ENCODE data around the gene TBC1D3H.
"Not testable (repeated sequence)": the region's sequence is repeated elsewhere in the genome, so short reads cannot be mapped to it uniquely, and the experiment has no call there.

The TBC1D3H gene

GRCh38 chr17:36388385-36389245 lies at the start of gene TBC1D3H:
Gene TBC1D3H (minus strand): TSS chr17:36388435. CDS start chr17:36386895, 1,540 bp downstream.
- not testable (repeated sequence) for DNase-seq (ENCODE audit: low read depth in 2 of 2)

DNA sequence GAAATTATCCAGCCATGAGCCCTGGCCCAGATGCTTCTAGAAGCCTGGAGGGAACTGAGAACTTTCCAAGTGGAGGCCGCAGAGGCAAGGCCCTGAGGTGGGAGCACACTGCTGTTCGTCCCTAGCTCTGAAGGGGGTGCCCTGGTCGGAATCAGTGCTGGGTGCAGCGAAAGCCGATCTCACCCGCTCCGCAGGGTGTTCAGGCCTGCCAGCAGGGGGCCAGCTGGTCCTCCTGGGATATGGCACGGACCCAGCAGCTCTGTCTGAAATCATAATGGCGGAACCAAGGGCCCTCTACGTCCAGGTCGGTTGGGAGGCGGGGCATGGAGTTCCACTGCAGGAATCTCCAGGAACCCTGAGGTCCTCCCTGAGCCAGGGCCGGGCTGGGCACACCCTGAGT lies 40.7 kb upstream of the TBC1D3H start:
- DNase-seq (ENCODE audit: low read depth in 2 of 2), result not testable (repeated sequence)

- not testable (repeated sequence) for DNase-seq (ENCODE audit: low read depth in 2 of 2)
Observed at GRCh38 chr17:36415180-36415941, 27.1 kb upstream of the TBC1D3H start.

GRCh38 chr17:36390943-36391645 lies 2.9 kb upstream of the TBC1D3H start:
- DNase-seq (ENCODE audit: low read depth in 2 of 2), result not testable (repeated sequence)

DNA sequence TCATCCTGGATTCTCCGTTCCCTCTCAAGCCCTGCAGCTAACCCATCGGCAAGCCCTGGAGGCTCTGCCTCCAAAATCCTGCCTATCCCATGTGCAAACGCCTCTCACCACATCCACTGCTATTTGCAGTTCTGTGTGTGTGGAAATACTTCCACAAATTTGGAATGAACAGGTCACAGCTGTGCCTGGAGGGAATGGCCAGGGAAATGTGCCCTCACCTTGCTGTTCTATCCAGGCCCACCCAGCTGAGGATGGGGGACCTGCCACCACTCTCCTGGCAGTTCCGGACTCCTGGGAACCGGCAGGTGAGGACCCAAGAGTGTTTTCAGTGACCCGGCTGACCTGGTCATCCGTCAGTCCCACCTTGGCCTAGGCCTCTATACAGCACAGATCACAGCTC lies 12.3 kb downstream of the TBC1D3H start:
- not testable (repeated sequence) for DNase-seq (ENCODE audit: low read depth in 2 of 2)

GRCh38 chr17:36362496-36362895 lies 25.7 kb downstream of the TBC1D3H start:
- DNase-seq (ENCODE audit: low read depth in 2 of 2), result not testable (repeated sequence)

All from stimulated activated CD4-positive, alpha-beta T cell treated with anti-CD3 and anti-CD28 coated beads, Interleukin-15, amount 100 ng/mL, for 48 hours (primary cell).